ENCODE results near the gene GNAT2.

GNAT2 gene

DNA sequence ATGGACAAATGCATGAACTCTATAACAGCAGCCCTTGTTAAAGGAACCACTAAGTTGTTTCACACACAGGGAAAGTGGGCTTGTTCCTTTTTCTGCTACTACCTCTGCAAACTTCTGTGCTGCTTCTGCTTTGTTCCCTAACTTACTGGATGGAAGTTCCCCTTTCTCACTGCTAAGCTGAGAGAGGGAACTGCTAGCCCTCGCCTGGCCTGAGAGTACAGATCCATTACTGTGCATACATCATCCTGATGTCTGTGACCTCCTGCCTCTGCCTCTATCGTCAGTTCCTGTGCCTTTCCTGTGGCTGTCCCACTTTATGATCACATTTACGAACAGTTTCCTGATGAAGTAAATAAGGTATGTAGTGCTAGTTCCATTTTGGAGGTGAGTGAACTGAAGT is 3.5 kb downstream of the GNAT2 start:
- no peak for TF ChIP-seq Cebpa-rat (IDR thresholded peaks at IDR 0.05)
- Histone ChIP-seq H3K9ac (peak overlapping the region in 7 of 11 experiments; percentile 3 to 67 (median 31); a peak in 9 of 22 replicates), H3K4me3 (no peak overlapping the region; a peak in 1 of 20 replicates)

DNA sequence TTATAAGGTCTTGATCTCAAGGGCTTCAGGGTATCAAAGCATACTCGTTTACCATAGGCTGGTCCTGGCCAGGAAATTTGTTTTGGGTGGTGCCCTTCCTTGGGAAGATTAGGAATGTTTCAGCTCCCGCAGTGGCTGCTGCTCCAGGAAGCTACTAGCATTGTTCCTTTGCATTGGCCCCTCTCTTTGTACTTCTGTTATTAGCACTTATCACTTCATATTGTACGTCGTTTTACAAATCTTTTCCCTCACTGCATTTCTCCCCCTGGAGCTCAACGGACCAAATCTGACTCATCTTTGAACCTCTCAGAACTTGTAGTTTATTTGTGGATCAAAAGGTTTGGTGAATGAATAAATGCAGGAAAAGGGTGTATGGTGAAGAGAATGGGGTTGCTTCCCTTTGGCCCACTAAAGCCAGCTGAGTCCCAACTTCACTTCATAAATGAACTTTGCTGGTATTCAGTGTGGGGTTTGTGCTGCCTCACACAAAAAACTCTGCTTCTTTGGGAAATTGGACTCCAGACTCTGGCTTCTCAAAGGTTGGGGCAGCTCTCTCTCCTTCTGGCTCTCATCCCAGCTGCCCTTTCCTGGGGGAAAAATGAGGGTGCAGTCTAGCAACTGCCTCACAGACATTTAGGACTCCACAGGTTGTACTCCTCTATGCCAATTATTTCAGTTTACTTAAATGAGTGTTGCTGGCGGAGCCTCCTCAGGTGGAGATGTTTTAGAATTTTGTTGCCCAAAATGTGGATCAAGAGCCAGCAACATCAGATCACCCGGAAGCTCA is 5.9 kb downstream of the GNAT2 start:
- TF ChIP-seq Cebpa-rat (IDR thresholded peaks at IDR 0.05): no peak
- Histone ChIP-seq H3K4me3 (no peak overlapping the region), H3K36me3 (no peaks in the 10 kb centered on the region), H3K9me3 (replicated peaks in 1 of 11) (no peaks in the 10 kb centered on the region), H3K27me3 (no peaks in the 10 kb centered on the region), H3K9ac (no peak overlapping the region), H3K4me2 (peak overlapping the region in 8 of 11 experiments; percentile 10 to 53 (median 27); a peak in 13 of 22 replicates), H3K27ac (no peak overlapping the region), H4K20me1 (peaks cover 0 to 5% (median 0%) of the 10 kb centered on the region in 11 experiments; a peak in 1 of 22 replicates), H3K4me1 (peaks cover 37 to 71% (median 48%) of the 10 kb centered on the region in 10 experiments)

More for the DNA sequence above, 3.5 kb downstream of the GNAT2 start:
- H3K27ac ChIP-seq: peak overlapping the region in 9 of 11 experiments; percentile 34 to 87 (median 52); a peak in 18 of 22 replicates
- peak overlapping the region; percentile 7 to 97 (median 59) for H3K4me2 ChIP-seq
- H3K4me1 ChIP-seq: peaks cover 47 to 75% (median 59%) of the 10 kb centered on the region in 10 experiments
- H3K27me3 ChIP-seq: no peaks in the 10 kb centered on the region
- H3K36me3 ChIP-seq: no peaks in the 10 kb centered on the region
- peaks cover 0 to 5% (median 0%) of the 10 kb centered on the region in 11 experiments; a peak in 1 of 22 replicates for H4K20me1 ChIP-seq
- no peaks in the 10 kb centered on the region for H3K9me3 ChIP-seq (replicated peaks in 1 of 11)

DNA sequence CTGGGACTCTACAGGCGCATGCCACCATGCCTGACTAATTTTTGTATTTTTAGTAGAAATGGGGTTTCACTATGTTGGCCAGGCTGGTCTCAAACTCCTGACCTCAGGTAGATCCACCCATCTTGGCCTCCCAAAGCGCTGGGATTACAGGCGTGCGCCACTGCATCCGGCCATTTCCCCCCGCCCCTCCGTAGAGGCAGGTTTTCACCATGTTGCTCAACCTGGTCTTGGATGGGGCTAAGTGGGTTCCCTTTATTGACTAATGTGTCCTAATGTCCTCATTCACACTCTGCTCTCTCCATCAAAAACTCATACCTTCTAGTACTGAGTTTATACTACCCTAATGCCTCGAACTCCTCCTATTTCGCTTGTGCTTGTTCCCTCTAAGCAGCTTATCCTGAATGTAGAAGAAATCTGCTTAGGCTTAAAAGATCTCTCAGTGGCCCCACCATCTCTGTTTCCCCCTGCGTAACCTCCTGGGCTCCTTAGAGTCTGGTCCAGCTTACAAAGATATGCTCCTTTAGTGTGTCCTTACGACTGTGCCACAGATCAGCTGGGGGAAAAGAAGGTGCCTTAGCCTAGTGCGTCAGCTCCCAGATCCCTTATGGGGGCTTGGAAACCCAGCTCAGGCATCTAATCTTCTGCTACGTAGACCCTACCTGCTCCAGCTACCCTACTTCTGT is 8.0 kb downstream of the GNAT2 start:
- H3K27ac ChIP-seq: no peak overlapping the region

GRCh38 chr1:109610609-109611307 is 8.7 kb downstream of the GNAT2 start:
- no peak overlapping the region for H3K27ac ChIP-seq
- H3K27me3 ChIP-seq: no peaks in the 10 kb centered on the region
- peaks cover 18 to 70% (median 23%) of the 10 kb centered on the region in 10 experiments for H3K4me1 ChIP-seq
- H3K36me3 ChIP-seq: peaks cover 0 to 4% (median 0%) of the 10 kb centered on the region in 11 experiments; a peak in 1 of 22 replicates
- no peaks in the 10 kb centered on the region for H3K9me3 ChIP-seq (replicated peaks in 1 of 11)
- H3K4me3 ChIP-seq: no peak overlapping the region
- H3K9ac ChIP-seq: no peak overlapping the region
- TF ChIP-seq Cebpa-rat (IDR thresholded peaks at IDR 0.05): no peak
- H3K4me2 ChIP-seq: no peak overlapping the region
- H4K20me1 ChIP-seq: peaks cover 0 to 9% (median 0%) of the 10 kb centered on the region in 11 experiments; a peak in 1 of 22 replicates

More for the DNA sequence above, 8.0 kb downstream of the GNAT2 start:
- no peak for TF ChIP-seq Cebpa-rat (IDR thresholded peaks at IDR 0.05)
- Histone ChIP-seq H4K20me1 (peaks cover 0 to 5% (median 0%) of the 10 kb centered on the region in 11 experiments; a peak in 1 of 22 replicates), H3K9ac (no peak overlapping the region), H3K4me1 (peaks cover 24 to 71% (median 30%) of the 10 kb centered on the region in 10 experiments), H3K4me3 (no peak overlapping the region), H3K36me3 (no peaks in the 10 kb centered on the region), H3K27me3 (no peaks in the 10 kb centered on the region), H3K4me2 (peak overlapping the region in 1 of 11 experiments; percentile 27; a peak in 1 of 22 replicates), H3K9me3 (replicated peaks in 1 of 11) (no peaks in the 10 kb centered on the region)

DNA sequence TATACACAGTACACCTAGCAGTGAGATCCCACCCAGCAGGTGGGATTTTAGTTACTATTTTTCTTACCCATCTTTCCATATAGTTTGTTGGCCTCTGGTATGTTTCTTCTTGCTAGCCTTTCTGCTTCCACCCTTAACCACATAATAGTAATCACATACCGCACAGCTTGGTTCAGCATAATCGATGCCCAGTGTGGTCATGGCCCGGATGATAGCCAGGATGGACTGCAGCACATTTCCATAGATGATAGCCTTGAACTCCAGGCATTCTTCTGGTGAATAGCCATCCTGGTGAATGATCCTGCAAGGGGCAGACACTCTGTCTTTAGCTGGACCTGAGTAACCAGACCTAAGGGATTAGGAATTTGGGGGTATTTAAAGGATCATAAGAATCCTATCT is 9.5 kb downstream of the GNAT2 start:
- H3K4me2 ChIP-seq: no peak overlapping the region
- H3K9ac ChIP-seq: no peak overlapping the region
- H3K27ac ChIP-seq: no peak overlapping the region
- H3K27me3 ChIP-seq: no peaks in the 10 kb centered on the region
- peaks cover 9 to 62% (median 14%) of the 10 kb centered on the region in 10 experiments for H3K4me1 ChIP-seq
- peaks cover 0 to 12% (median 0%) of the 10 kb centered on the region in 11 experiments; a peak in 1 of 22 replicates for H3K36me3 ChIP-seq
- no peaks in the 10 kb centered on the region for H3K9me3 ChIP-seq (replicated peaks in 1 of 11)
- H4K20me1 ChIP-seq: peaks cover 0 to 4% (median 0%) of the 10 kb centered on the region in 11 experiments; a peak in 2 of 22 replicates
- no peak for TF ChIP-seq Cebpa-rat (IDR thresholded peaks at IDR 0.05)
- H3K4me3 ChIP-seq: no peak overlapping the region

GRCh38 chr1:109605381-109605780 is 14.0 kb downstream of the GNAT2 start:
- no peak overlapping the region for H3K4me2 ChIP-seq
- no peak overlapping the region for H3K4me3 ChIP-seq
- no peaks in the 10 kb centered on the region for H3K27me3 ChIP-seq
- H3K9me3 ChIP-seq (replicated peaks in 1 of 11): no peaks in the 10 kb centered on the region
- no peak overlapping the region for H3K27ac ChIP-seq
- H4K20me1 ChIP-seq: peaks cover 0 to 9% (median 0%) of the 10 kb centered on the region in 11 experiments; a peak in 3 of 22 replicates
- peaks cover 0 to 31% (median 0%) of the 10 kb centered on the region in 11 experiments; a peak in 3 of 22 replicates for H3K36me3 ChIP-seq
- H3K9ac ChIP-seq: no peak overlapping the region
- H3K4me1 ChIP-seq: peaks cover 0 to 33% (median 0%) of the 10 kb centered on the region in 10 experiments; a peak in 6 of 20 replicates
- TF ChIP-seq Cebpa-rat (IDR thresholded peaks at IDR 0.05): no peak

DNA sequence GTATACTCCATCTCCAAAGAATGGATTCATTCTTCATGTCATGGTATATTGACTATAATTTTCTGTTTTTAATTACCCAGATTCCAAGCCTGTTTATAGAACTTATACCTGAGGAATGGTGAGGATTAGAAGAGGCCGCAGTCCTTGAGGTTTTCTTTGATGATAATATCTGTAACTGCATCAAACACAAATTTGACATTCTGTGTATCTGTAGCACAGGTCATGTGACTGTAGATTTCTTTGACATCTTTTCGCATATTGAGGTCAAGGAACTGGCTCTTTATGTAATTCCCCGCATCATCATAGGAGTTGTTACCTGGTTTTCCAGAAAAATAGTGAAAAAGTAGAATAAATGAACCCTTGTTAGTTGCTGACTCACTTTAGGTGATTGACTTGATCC is 16.2 kb downstream of the GNAT2 start:
- Histone ChIP-seq H3K4me1 (peaks cover 0 to 28% (median 6%) of the 10 kb centered on the region in 10 experiments; a peak in 10 of 20 replicates), H3K27me3 (no peaks in the 10 kb centered on the region), H4K20me1 (peaks cover 0 to 16% (median 0%) of the 10 kb centered on the region in 11 experiments; a peak in 3 of 22 replicates), H3K4me3 (no peak overlapping the region), H3K9me3 (replicated peaks in 1 of 11) (no peaks in the 10 kb centered on the region), H3K9ac (no peak overlapping the region), H3K4me2 (no peak overlapping the region), H3K27ac (no peak overlapping the region), H3K36me3 (peaks cover 0 to 48% (median 6%) of the 10 kb centered on the region in 11 experiments; a peak in 12 of 22 replicates)
- TF ChIP-seq Cebpa-rat (IDR thresholded peaks at IDR 0.05): no peak

- Histone ChIP-seq H3K9me3 (replicated peaks in 1 of 11) (no peaks in the 10 kb centered on the region), H4K20me1 (peaks cover 0 to 12% (median 0%) of the 10 kb centered on the region in 11 experiments; a peak in 1 of 22 replicates), H3K9ac (no peak overlapping the region), H3K27ac (no peak overlapping the region), H3K27me3 (no peaks in the 10 kb centered on the region), H3K4me1 (peaks cover 0 to 14% (median 0%) of the 10 kb centered on the region in 10 experiments; a peak in 4 of 20 replicates), H3K36me3 (peaks cover 32 to 78% (median 45%) of the 10 kb centered on the region in 11 experiments; a peak in 21 of 22 replicates), H3K4me3 (no peak overlapping the region), H3K4me2 (no peak overlapping the region)
- TF ChIP-seq Cebpa-rat (IDR thresholded peaks at IDR 0.05): no peak
Observed at GRCh38 chr1:109598655-109599054, 20.8 kb downstream of the GNAT2 start.

All from BLaER1 treated with 17β-estradiol and CSF1 and Interleukin-3, amounts not matched to agents 10 nM and 100 nM (cell line).